Measurements from ENCODE around the gene AFF2. TPM values are rescaled to one million over a fixed set of nuclear protein-coding genes. Genes with fewer than 3 reads are reported as not detected.
"Not testable (repeated sequence)": the region's sequence is repeated elsewhere in the genome, so short reads cannot be mapped to it uniquely, and the experiment has no call there.

Gene AFF2
- total RNA-seq, 1 experiment from 2014 or later = 231 TPM

GRCh38 chrX:148662014-148662413 is 161.6 kb downstream of the AFF2 start:
- peaks cover 51% of the 10 kb centered on the region for H3K36me3 ChIP-seq (ENCODE audit: insufficient read depth, low read length)
- no peak overlapping the region for H2AFZ ChIP-seq (ENCODE audit: low read length)
- H3K4me3 ChIP-seq (ENCODE audit: low read length) = no peak overlapping the region
- H3K79me2 ChIP-seq (ENCODE audit: low read length) = peaks cover 65% of the 10 kb centered on the region
- H3K9me3 ChIP-seq (ENCODE audit: low read length) = peaks cover 5% of the 10 kb centered on the region
- no peak overlapping the region for H3K9ac ChIP-seq (ENCODE audit: low read length)
- no peak overlapping the region for H3K27ac ChIP-seq (ENCODE audit: low read length)
- no peaks in the 10 kb centered on the region for H3K9me2 ChIP-seq (replicated peaks; ENCODE audit: insufficient read depth, low read length)
- peaks cover 23% of the 10 kb centered on the region for H3K4me1 ChIP-seq (ENCODE audit: low read length)
- no peak overlapping the region for H3K4me2 ChIP-seq (ENCODE audit: low read depth, low read length, poor library complexity, severe bottlenecking)
- no peaks in the 10 kb centered on the region for H3K27me3 ChIP-seq (ENCODE audit: low read length)
- H4K20me1 ChIP-seq (ENCODE audit: insufficient read depth, low read depth, low read length) = no peaks in the 10 kb centered on the region
- DNase-seq = no peak

GRCh38 chrX:148664171-148664570 is 163.8 kb downstream of the AFF2 start:
- Histone ChIP-seq H3K4me1 (ENCODE audit: low read length) (peaks cover 2% of the 10 kb centered on the region), H3K9ac (ENCODE audit: low read length) (no peak overlapping the region), H3K79me2 (ENCODE audit: low read length) (peaks cover 51% of the 10 kb centered on the region), H3K36me3 (ENCODE audit: insufficient read depth, low read length) (peaks cover 48% of the 10 kb centered on the region), H3K27me3 (ENCODE audit: low read length) (no peaks in the 10 kb centered on the region), H3K9me2 (replicated peaks; ENCODE audit: insufficient read depth, low read length) (no peaks in the 10 kb centered on the region), H3K27ac (ENCODE audit: low read length) (no peak overlapping the region), H3K4me2 (ENCODE audit: low read depth, low read length, poor library complexity, severe bottlenecking) (no peak overlapping the region), H2AFZ (ENCODE audit: low read length) (no peak overlapping the region), H3K4me3 (ENCODE audit: low read length) (no peak overlapping the region), H3K9me3 (ENCODE audit: low read length) (peaks cover 8% of the 10 kb centered on the region), H4K20me1 (ENCODE audit: insufficient read depth, low read depth, low read length) (no peaks in the 10 kb centered on the region)
- DNase-seq = no peak

DNA sequence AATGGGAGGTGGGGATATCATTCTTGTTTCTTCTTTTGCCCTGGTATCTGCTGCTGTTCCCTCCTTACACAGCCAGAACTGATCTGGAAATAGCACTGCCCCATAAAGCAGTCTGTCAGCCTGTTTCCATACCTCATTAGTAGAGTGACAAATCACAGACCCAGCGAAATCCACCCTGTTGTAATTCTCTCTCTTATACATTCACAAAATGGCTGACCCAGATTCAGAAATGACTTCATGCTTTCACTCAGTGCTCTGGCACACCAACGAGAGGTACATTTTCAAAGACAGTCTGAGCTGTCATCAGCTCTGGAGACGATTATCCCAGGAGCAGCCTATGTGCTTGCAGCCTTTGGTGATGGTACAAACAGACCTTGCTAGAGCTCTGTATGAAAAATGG is 164.6 kb downstream of the AFF2 start:
- no peak overlapping the region for H2AFZ ChIP-seq (ENCODE audit: low read length)
- H3K27ac ChIP-seq (ENCODE audit: low read length) = no peak overlapping the region
- H3K79me2 ChIP-seq (ENCODE audit: low read length) = peaks cover 49% of the 10 kb centered on the region
- H3K4me1 ChIP-seq (ENCODE audit: low read length) = peaks cover 3% of the 10 kb centered on the region
- H3K9ac ChIP-seq (ENCODE audit: low read length) = no peak overlapping the region
- DNase-seq = no peak
- no peaks in the 10 kb centered on the region for H4K20me1 ChIP-seq (ENCODE audit: insufficient read depth, low read depth, low read length)
- no peak overlapping the region for H3K4me3 ChIP-seq (ENCODE audit: low read length)
- no peaks in the 10 kb centered on the region for H3K27me3 ChIP-seq (ENCODE audit: low read length)
- no peaks in the 10 kb centered on the region for H3K9me2 ChIP-seq (replicated peaks; ENCODE audit: insufficient read depth, low read length)
- H3K9me3 ChIP-seq (ENCODE audit: low read length) = peaks cover 8% of the 10 kb centered on the region
- H3K36me3 ChIP-seq (ENCODE audit: insufficient read depth, low read length) = peaks cover 50% of the 10 kb centered on the region
- H3K4me2 ChIP-seq (ENCODE audit: low read depth, low read length, poor library complexity, severe bottlenecking) = no peak overlapping the region

- Histone ChIP-seq H3K79me2 (ENCODE audit: low read length) (peaks cover 67% of the 10 kb centered on the region), H3K36me3 (ENCODE audit: insufficient read depth, low read length) (peaks cover 48% of the 10 kb centered on the region; the same call in 1 of the 2 replicates), H3K4me1 (ENCODE audit: low read length) (peaks cover 45% of the 10 kb centered on the region)
- H3K4me2 ChIP-seq (ENCODE audit: low read depth, low read length, poor library complexity, severe bottlenecking); H3K4me3 ChIP-seq (ENCODE audit: low read length); H4K20me1 ChIP-seq (ENCODE audit: insufficient read depth, low read depth, low read length); DNase-seq; H3K27ac ChIP-seq (ENCODE audit: low read length); H3K9ac ChIP-seq (ENCODE audit: low read length); H3K27me3 ChIP-seq (ENCODE audit: low read length); H3K9me3 ChIP-seq (ENCODE audit: low read length); H2AFZ ChIP-seq (ENCODE audit: low read length); H3K9me2 ChIP-seq (replicated peaks; ENCODE audit: insufficient read depth, low read length): not testable (repeated sequence)
These were observed 168.8 kb downstream of the AFF2 start for GRCh38 chrX:148669175-148669574.

- H4K20me1 ChIP-seq (ENCODE audit: insufficient read depth, low read depth, low read length) = no peaks in the 10 kb centered on the region
- H2AFZ ChIP-seq (ENCODE audit: low read length) = no peak overlapping the region
- no peak overlapping the region for H3K4me2 ChIP-seq (ENCODE audit: low read depth, low read length, poor library complexity, severe bottlenecking)
- no peak overlapping the region for H3K9ac ChIP-seq (ENCODE audit: low read length)
- H3K4me3 ChIP-seq (ENCODE audit: low read length) = no peak overlapping the region
- DNase-seq = peak; percentile 81
- no peaks in the 10 kb centered on the region for H3K27me3 ChIP-seq (ENCODE audit: low read length)
- peaks cover 8% of the 10 kb centered on the region for H3K9me3 ChIP-seq (ENCODE audit: low read length)
- peaks cover 67% of the 10 kb centered on the region for H3K79me2 ChIP-seq (ENCODE audit: low read length)
- peak overlapping the region; percentile 60 for H3K27ac ChIP-seq (ENCODE audit: low read length)
- H3K9me2 ChIP-seq (replicated peaks; ENCODE audit: insufficient read depth, low read length) = no peaks in the 10 kb centered on the region
- H3K4me1 ChIP-seq (ENCODE audit: low read length) = peaks cover 56% of the 10 kb centered on the region
- H3K36me3 ChIP-seq (ENCODE audit: insufficient read depth, low read length) = peaks cover 42% of the 10 kb centered on the region; the same call in 1 of the 2 replicates
These were observed 169.9 kb downstream of the AFF2 start for GRCh38 chrX:148670277-148670676.

DNA sequence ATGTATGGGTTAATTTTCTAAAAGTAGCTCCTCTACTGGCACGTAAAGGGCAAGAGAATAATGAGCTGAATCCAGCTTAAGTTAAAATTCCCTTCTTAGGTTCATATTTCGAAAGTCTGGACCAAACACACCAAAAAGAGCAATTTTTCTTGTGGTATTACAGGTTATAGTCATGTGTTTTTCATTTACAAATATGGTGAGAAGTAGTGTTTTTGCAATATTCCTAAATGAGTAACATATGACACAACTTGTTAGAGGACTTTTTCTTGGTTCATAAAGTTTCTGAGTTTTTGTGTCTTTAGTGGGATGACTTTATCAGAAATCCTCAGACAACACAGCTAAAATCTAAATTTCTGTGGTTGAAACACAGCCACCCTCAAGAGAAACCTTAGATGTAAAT is 172.1 kb downstream of the AFF2 start:
- no peak overlapping the region for H3K4me3 ChIP-seq (ENCODE audit: low read length)
- H3K4me2 ChIP-seq (ENCODE audit: low read depth, low read length, poor library complexity, severe bottlenecking) = no peak overlapping the region

GRCh38 chrX:148681605-148682004 is 181.2 kb downstream of the AFF2 start:
- Histone ChIP-seq H3K9me3 (ENCODE audit: low read length) (no peaks in the 10 kb centered on the region), H3K79me2 (ENCODE audit: low read length) (peaks cover 99% of the 10 kb centered on the region), H3K4me3 (ENCODE audit: low read length) (no peak overlapping the region), H3K27me3 (ENCODE audit: low read length) (no peaks in the 10 kb centered on the region), H2AFZ (ENCODE audit: low read length) (no peak overlapping the region), H4K20me1 (ENCODE audit: insufficient read depth, low read depth, low read length) (no peaks in the 10 kb centered on the region), H3K4me2 (ENCODE audit: low read depth, low read length, poor library complexity, severe bottlenecking) (no peak overlapping the region), H3K4me1 (ENCODE audit: low read length) (peaks cover 60% of the 10 kb centered on the region), H3K9me2 (replicated peaks; ENCODE audit: insufficient read depth, low read length) (no peaks in the 10 kb centered on the region), H3K27ac (ENCODE audit: low read length) (no peak overlapping the region; the same call in 1 of the 2 replicates), H3K9ac (ENCODE audit: low read length) (no peak overlapping the region), H3K36me3 (ENCODE audit: insufficient read depth, low read length) (peaks cover 10% of the 10 kb centered on the region; the same call in 1 of the 2 replicates)
- DNase-seq = peak; percentile 61

More for the DNA sequence above, 172.1 kb downstream of the AFF2 start:
- H4K20me1 ChIP-seq (ENCODE audit: insufficient read depth, low read depth, low read length) = no peaks in the 10 kb centered on the region
- peaks cover 33% of the 10 kb centered on the region; the same call in 1 of the 2 replicates for H3K36me3 ChIP-seq (ENCODE audit: insufficient read depth, low read length)
- no peak overlapping the region for H2AFZ ChIP-seq (ENCODE audit: low read length)
- DNase-seq = no peak
- H3K27ac ChIP-seq (ENCODE audit: low read length) = peak overlapping the region; percentile 12; the same call in 1 of the 2 replicates
- H3K79me2 ChIP-seq (ENCODE audit: low read length) = peaks cover 71% of the 10 kb centered on the region
- H3K9me3 ChIP-seq (ENCODE audit: low read length) = no peaks in the 10 kb centered on the region
- no peaks in the 10 kb centered on the region for H3K9me2 ChIP-seq (replicated peaks; ENCODE audit: insufficient read depth, low read length)
- H3K9ac ChIP-seq (ENCODE audit: low read length) = no peak overlapping the region
- no peaks in the 10 kb centered on the region for H3K27me3 ChIP-seq (ENCODE audit: low read length)
- peaks cover 72% of the 10 kb centered on the region for H3K4me1 ChIP-seq (ENCODE audit: low read length)

GRCh38 chrX:148682206-148682605 is 181.8 kb downstream of the AFF2 start:
- Histone ChIP-seq H3K27me3 (ENCODE audit: low read length) (no peaks in the 10 kb centered on the region), H3K9me3 (ENCODE audit: low read length) (no peaks in the 10 kb centered on the region), H3K36me3 (ENCODE audit: insufficient read depth, low read length) (0 out of 2 replicates have a peak, but pooled peaks cover 4% of the 10 kb centered on the region), H3K79me2 (ENCODE audit: low read length) (peaks cover 98% of the 10 kb centered on the region), H4K20me1 (ENCODE audit: insufficient read depth, low read depth, low read length) (no peaks in the 10 kb centered on the region), H3K9ac (ENCODE audit: low read length) (no peak overlapping the region), H2AFZ (ENCODE audit: low read length) (no peak overlapping the region), H3K4me2 (ENCODE audit: low read depth, low read length, poor library complexity, severe bottlenecking) (no peak overlapping the region), H3K27ac (ENCODE audit: low read length) (no peak overlapping the region), H3K4me3 (ENCODE audit: low read length) (no peak overlapping the region), H3K9me2 (replicated peaks; ENCODE audit: insufficient read depth, low read length) (no peaks in the 10 kb centered on the region), H3K4me1 (ENCODE audit: low read length) (peaks cover 55% of the 10 kb centered on the region)
- no peak for DNase-seq
